ENCODE data around the gene LAMA3. TPM values are rescaled to one million over a fixed set of nuclear protein-coding genes. Genes with fewer than 3 reads are reported as not detected.

LAMA3 gene
- total RNA-seq, 1 donor from 2014 or later = 126 TPM

DNA sequence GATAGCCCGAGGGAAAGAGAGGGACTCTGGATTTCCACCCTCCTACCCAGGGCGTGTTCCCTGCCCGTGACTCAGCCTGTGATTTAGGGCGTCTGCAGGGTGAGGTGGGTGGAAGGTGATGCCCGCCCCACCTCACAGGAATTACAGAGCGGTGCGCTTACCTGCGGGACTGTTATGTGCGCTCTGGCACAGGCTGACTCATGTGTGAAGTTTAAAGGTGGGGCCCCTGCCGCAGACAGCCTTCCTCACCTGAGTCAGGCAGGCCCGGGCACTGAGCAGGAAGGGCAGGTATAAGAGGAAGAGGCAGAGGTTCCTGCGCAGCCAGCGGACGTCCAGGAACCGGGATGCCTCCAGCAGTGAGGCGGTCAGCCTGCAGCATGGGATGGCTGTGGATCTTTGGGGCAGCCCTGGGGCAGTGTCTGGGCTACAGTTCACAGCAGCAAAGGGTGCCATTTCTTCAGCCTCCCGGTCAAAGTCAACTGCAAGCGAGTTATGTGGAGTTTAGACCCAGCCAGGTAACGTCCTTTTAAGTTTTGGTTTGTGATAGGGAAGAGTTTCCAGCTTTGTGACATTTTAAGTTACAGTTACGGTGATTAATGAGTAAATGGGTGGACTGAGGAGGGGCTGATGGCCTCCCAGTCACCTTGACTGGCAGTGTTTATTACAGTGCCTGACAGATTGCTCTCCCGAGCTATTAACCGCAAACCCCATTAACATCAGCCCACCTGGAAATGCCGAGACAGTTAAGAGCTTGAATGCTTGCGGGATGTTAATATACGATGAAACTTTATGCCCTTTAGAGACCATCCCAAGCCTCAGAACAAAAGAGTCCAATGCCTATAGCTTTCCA is 183.7 kb downstream of the LAMA3 start:
- H3K4me3 ChIP-seq (ENCODE audit: low read depth, low read length) = no peak overlapping the region
- no peaks in the 10 kb centered on the region for H3K36me3 ChIP-seq (ENCODE audit: control insufficient read depth, insufficient read depth, low read length)
- no peak for DNase-seq (ENCODE audit: low read depth)
- TF ChIP-seq CTCF (IDR thresholded peaks at IDR 0.05; ENCODE audit: insufficient read depth, low read length, poor library complexity, severe bottlenecking) = no peak
- no peaks in the 10 kb centered on the region for H3K27me3 ChIP-seq (ENCODE audit: control insufficient read depth, insufficient read depth, low read length)

DNA sequence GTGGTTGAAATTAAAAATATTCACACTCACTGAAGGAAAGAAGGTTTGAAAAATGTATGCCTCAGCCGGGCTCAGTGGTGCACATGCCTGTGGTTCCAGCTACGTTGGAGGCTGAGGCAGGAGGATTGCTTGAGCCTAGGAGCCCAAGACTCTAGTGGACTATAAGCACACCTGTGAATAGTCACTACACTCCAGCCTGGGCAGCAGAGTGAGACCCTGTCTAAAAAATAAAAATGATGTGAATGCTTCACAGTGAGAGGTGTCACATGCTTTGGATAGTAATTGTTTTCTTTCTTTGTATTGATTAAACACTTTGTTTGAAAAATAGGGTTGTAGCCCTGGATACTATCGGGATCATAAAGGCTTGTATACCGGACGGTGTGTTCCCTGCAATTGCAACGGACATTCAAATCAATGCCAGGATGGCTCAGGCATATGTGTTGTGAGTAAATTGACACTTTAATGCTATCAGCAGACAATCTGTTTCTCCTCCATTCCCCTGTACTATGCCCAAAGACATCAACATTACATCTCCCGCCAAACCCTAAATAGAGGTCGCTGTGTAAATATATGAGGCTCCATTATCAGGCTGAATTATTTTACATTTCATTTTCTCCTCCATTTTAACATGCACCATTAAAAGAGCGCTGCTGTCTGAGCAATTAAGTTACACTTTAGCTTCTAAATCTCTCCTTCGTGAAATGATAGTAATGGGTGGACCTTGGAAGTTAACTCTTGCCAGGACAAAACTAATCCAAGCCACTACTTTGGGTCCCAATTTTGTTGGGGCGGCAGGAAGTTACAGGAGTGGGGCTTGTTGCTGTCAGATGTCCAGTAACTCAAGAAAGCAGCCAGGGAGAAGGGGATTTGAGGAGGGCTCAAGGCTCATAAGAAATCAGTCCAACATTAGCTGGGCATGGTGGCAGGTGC is 187.0 kb downstream of the LAMA3 start:
- no peak overlapping the region for H3K4me3 ChIP-seq (ENCODE audit: low read depth, low read length)
- no peak for TF ChIP-seq CTCF (IDR thresholded peaks at IDR 0.05; ENCODE audit: insufficient read depth, low read length, poor library complexity, severe bottlenecking)
- no peak for DNase-seq (ENCODE audit: low read depth)
- no peaks in the 10 kb centered on the region for H3K36me3 ChIP-seq (ENCODE audit: control insufficient read depth, insufficient read depth, low read length)
- no peaks in the 10 kb centered on the region for H3K27me3 ChIP-seq (ENCODE audit: control insufficient read depth, insufficient read depth, low read length)

GRCh38 chr18:23876921-23877320 is 187.7 kb downstream of the LAMA3 start:
- no peaks in the 10 kb centered on the region for H3K36me3 ChIP-seq (ENCODE audit: control insufficient read depth, insufficient read depth, low read length)
- no peak for TF ChIP-seq CTCF (IDR thresholded peaks at IDR 0.05; ENCODE audit: insufficient read depth, low read length, poor library complexity, severe bottlenecking)
- no peaks in the 10 kb centered on the region for H3K27me3 ChIP-seq (ENCODE audit: control insufficient read depth, insufficient read depth, low read length)
- H3K4me3 ChIP-seq (ENCODE audit: low read depth, low read length) = no peak overlapping the region
- no peak for DNase-seq (ENCODE audit: low read depth)

GRCh38 chr18:23877371-23877770 is 188.1 kb downstream of the LAMA3 start:
- DNase-seq (ENCODE audit: low read depth) = no peak
- no peaks in the 10 kb centered on the region for H3K36me3 ChIP-seq (ENCODE audit: control insufficient read depth, insufficient read depth, low read length)
- H3K27me3 ChIP-seq (ENCODE audit: control insufficient read depth, insufficient read depth, low read length) = no peaks in the 10 kb centered on the region
- TF ChIP-seq CTCF (IDR thresholded peaks at IDR 0.05; ENCODE audit: insufficient read depth, low read length, poor library complexity, severe bottlenecking) = no peak
- H3K4me3 ChIP-seq (ENCODE audit: low read depth, low read length) = no peak overlapping the region

DNA sequence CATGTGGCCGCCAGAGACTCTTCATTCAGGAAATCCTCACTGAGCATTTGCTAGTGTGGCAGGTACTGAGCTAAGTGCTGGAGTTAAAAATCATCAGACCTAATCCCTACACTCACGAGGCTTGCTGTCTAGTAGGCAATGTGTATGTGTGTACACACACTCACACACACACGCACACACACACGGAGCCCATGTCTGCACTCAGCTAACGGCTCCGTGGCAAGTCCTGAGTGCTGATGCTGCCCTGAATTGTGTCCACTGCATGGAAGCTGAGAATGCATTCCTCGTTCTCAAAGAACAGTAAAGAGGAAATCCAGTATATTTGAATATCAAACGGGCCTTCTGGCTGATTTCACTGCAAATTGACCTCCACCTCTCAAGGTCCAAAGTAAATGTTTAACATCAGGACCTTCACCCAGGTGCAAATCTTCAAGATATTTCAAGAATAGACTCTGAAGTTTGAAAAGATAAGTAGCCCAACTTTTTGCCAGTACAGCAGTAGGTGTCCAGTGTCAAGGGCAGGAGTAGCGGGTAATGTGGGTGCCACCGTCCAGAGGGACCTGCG is 189.2 kb downstream of the LAMA3 start:
- H3K36me3 ChIP-seq (ENCODE audit: control insufficient read depth, insufficient read depth, low read length) = no peaks in the 10 kb centered on the region
- H3K27me3 ChIP-seq (ENCODE audit: control insufficient read depth, insufficient read depth, low read length) = no peaks in the 10 kb centered on the region
- DNase-seq (ENCODE audit: low read depth) = no peak
- no peak for TF ChIP-seq CTCF (IDR thresholded peaks at IDR 0.05; ENCODE audit: insufficient read depth, low read length, poor library complexity, severe bottlenecking)
- no peak overlapping the region for H3K4me3 ChIP-seq (ENCODE audit: low read depth, low read length)

Measured in kidney epithelial cell (primary cell).